ENCODE results near the gene IQCN.

DNA sequence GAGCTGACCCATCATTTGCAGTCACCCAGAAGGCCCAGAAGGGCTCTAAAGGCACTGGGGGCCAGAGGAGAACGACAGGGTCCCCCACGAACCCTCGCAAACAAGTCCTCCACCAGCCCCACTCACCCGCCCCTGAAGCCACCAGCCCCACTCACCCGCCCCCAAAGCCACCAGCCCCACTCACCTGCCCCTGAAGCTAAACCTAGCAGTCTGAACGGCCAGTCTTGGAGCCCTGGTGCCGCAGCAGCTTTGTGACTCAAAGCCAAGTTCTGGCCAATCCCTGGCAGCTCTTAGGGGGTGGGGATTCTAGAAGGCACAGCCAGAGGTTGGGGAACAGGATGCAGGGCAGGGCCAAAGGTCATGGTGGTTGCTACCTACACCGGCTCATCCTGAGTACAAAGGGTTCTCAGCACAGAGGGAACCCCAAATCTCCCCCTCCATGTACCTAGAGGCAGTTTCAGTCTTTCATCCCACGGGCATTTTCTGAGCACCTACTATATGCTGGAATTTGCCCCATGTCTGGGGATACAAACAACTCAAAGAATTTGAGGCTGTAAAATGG, at the start of gene IQCN:
- TF ChIP-seq EP300 (IDR thresholded peaks at IDR 0.05; ENCODE audit: borderline replicate concordance) (no peak), TAF1 (IDR thresholded peaks at IDR 0.05; ENCODE audit: low read depth) (no peak), CREB1 (IDR thresholded peaks at IDR 0.05; ENCODE audit: low read depth) (no peak), CEBPB (IDR thresholded peaks at IDR 0.05) (no peak), NFIC (IDR thresholded peaks at IDR 0.05) (no peak), RAD21 (IDR thresholded peaks at IDR 0.05; ENCODE audit: low read depth) (no peak), FOXM1 (IDR thresholded peaks at IDR 0.05; ENCODE audit: borderline replicate concordance, low read depth) (no peak), TEAD4 (IDR thresholded peaks at IDR 0.05) (no peak), EGR1 (IDR thresholded peaks at IDR 0.05) (no peak)
- TF ChIP-seq, protein P1, sequence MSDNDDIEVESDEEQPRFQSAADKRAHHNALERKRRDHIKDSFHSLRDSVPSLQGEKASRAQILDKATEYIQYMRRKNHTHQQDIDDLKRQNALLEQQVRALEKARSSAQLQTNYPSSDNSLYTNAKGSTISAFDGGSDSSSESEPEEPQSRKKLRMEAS (IDR thresholded peaks at IDR 0.05) = no peak
